Spleen (tissue), 7 donors: Measurements from ENCODE around the gene SIK3.

Source experiments
- POLR2A ChIP-seq, 3 donors: fragments of 450-650 bp; IDR thresholded peaks; one replicate each; pipeline ENCODE4 v1.5.1; 2017; ENCODE audit warnings: antibody characterized with exemption in 3 of 3, mild to moderate bottlenecking in 1 of 3
- TF ChIP-seq, protein P1 (sequence below), 11 experiments: fragments of 200-600 bp in 7 of 11; fragments of 450-650 bp in 4 of 11; sonication (generic) in 4 of 11; IDR thresholded peaks in 8 of 11; conservative IDR thresholded peaks in 3 of 11; 1 replicate in 7 of 11; 2 replicates in 4 of 11; pipeline versions ENCODE4 v1.4.0 to v1.8.0; 2016 to 2021; ENCODE audit warnings: antibody characterized with exemption in 11 of 11, inconsistent platforms in 4 of 11, mild to moderate bottlenecking in 1 of 11
- donor health status: DM: no; HTN: no; CAD: no; lungs with moderate emphysema.
- donor health status: DM: no; HTN: no; CAD: no.
- donor health status: DM: no; HTN: no; CAD: no.

GRCh38 chr11:117075186-117075585 lies 23.0 kb downstream of the SIK3 start:
- no peak for TF ChIP-seq POLR2A (IDR thresholded peaks at IDR 0.05)
- TF ChIP-seq, protein P1, sequence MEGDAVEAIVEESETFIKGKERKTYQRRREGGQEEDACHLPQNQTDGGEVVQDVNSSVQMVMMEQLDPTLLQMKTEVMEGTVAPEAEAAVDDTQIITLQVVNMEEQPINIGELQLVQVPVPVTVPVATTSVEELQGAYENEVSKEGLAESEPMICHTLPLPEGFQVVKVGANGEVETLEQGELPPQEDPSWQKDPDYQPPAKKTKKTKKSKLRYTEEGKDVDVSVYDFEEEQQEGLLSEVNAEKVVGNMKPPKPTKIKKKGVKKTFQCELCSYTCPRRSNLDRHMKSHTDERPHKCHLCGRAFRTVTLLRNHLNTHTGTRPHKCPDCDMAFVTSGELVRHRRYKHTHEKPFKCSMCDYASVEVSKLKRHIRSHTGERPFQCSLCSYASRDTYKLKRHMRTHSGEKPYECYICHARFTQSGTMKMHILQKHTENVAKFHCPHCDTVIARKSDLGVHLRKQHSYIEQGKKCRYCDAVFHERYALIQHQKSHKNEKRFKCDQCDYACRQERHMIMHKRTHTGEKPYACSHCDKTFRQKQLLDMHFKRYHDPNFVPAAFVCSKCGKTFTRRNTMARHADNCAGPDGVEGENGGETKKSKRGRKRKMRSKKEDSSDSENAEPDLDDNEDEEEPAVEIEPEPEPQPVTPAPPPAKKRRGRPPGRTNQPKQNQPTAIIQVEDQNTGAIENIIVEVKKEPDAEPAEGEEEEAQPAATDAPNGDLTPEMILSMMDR (IDR thresholded peaks at IDR 0.05 in 8 of 11, conservative IDR thresholded peaks at IDR 0.05 in 3 of 11), result no peak
